Non-pigmented ciliary epithelial cell (primary cell): ENCODE data around the gene KCNH2.

Experiments used
- DNase-seq: peaks from one replicate; pipeline ENCODE4 v3.0.0-alpha.2; 2010; ENCODE audit warnings: low read depth

KCNH2 gene

GRCh38 chr7:150974468-150975391 lies 3.4 kb downstream of the KCNH2 start:
- DNase-seq = no peak

GRCh38 chr7:150973571-150974451 lies 4.3 kb downstream of the KCNH2 start:
- DNase-seq = no peak

- DNase-seq = no peak
Measured at GRCh38 chr7:150972741-150973140, 5.4 kb downstream of the KCNH2 start.

GRCh38 chr7:150972023-150972468 lies 6.1 kb downstream of the KCNH2 start:
- no peak for DNase-seq

- no peak for DNase-seq
Measured at GRCh38 chr7:150971242-150972022, 6.7 kb downstream of the KCNH2 start.

GRCh38 chr7:150970424-150970823 lies 7.7 kb downstream of the KCNH2 start:
- DNase-seq = no peak

- DNase-seq = no peak
Measured at GRCh38 chr7:150969475-150969874, 8.6 kb downstream of the KCNH2 start.

GRCh38 chr7:150968734-150969372 lies 9.3 kb downstream of the KCNH2 start:
- no peak for DNase-seq

- DNase-seq = no peak
Measured at GRCh38 chr7:150968056-150968733, 9.9 kb downstream of the KCNH2 start.

GRCh38 chr7:150967349-150967748 lies 10.8 kb downstream of the KCNH2 start:
- no peak for DNase-seq

GRCh38 chr7:150966002-150966401 lies 12.1 kb downstream of the KCNH2 start:
- no peak for DNase-seq

- DNase-seq = no peak
Measured at GRCh38 chr7:150965273-150965830, 12.8 kb downstream of the KCNH2 start.

GRCh38 chr7:150964593-150965111 lies 13.5 kb downstream of the KCNH2 start:
- DNase-seq = no peak

GRCh38 chr7:150963707-150964559 lies 14.2 kb downstream of the KCNH2 start:
- DNase-seq = no peak

- DNase-seq = no peak
Measured at GRCh38 chr7:150962553-150963399, 15.3 kb downstream of the KCNH2 start.

GRCh38 chr7:150962290-150962552 lies 15.9 kb downstream of the KCNH2 start:
- DNase-seq = no peak

GRCh38 chr7:150961510-150962289 lies 16.4 kb downstream of the KCNH2 start:
- DNase-seq = no peak
